Stimulated activated effector memory CD8-positive, alpha-beta T cell treated with anti-CD3 and anti-CD28 coated beads, Interleukin-12 subunit alpha, Interleukin-12 subunit beta, amount 100 ng/mL, for 72 hours (primary cell): Measurements from ENCODE around the gene NTNG1.
A peak's percentile ranks its signal among the peaks of the same experiment; 100 is the strongest.

Experiments used
- ATAC-seq: fragments of 150-1000 bp; cut with Tn5 transposase; 2 replicates; pipeline ENCODE4 v1.10.0; 2021
- DNase-seq, 2 donors: peaks; one replicate each; pipeline ENCODE4 v3.0.0; 2021 to 2022; ENCODE audit warnings: low spot score in 2 of 2
- H3K27ac Mint-ChIP-seq: one replicate; pipeline ENCODE4 v1.8.0; 2022; ENCODE audit warnings: mild to moderate bottlenecking, mixed read lengths
- H3K36me3 Mint-ChIP-seq: one replicate; pipeline ENCODE4 v1.8.0; 2022; ENCODE audit warnings: mild to moderate bottlenecking, mixed read lengths
- H3K4me1 Mint-ChIP-seq: one replicate; pipeline ENCODE4 v1.8.0; 2022; ENCODE audit warnings: mixed read lengths
- H3K4me3 Mint-ChIP-seq: one replicate; pipeline ENCODE4 v1.8.0; 2022; ENCODE audit warnings: mild to moderate bottlenecking, mixed read lengths
- H3K9me3 Mint-ChIP-seq: one replicate; pipeline ENCODE4 v1.8.0; 2022; ENCODE audit warnings: mixed read lengths

Gene NTNG1

GRCh38 chr1:107479865-107480350, 339.1 kb downstream of the NTNG1 start:
- Mint-ChIP-seq H3K27ac (no peak overlapping the region), H3K4me3 (no peak overlapping the region), H3K4me1 (peaks cover 13% of the 10 kb centered on the region), H3K36me3 (no peaks in the 10 kb centered on the region), H3K9me3 (no peaks in the 10 kb centered on the region)
- DNase-seq (no peak), ATAC-seq (no peak)

DNA sequence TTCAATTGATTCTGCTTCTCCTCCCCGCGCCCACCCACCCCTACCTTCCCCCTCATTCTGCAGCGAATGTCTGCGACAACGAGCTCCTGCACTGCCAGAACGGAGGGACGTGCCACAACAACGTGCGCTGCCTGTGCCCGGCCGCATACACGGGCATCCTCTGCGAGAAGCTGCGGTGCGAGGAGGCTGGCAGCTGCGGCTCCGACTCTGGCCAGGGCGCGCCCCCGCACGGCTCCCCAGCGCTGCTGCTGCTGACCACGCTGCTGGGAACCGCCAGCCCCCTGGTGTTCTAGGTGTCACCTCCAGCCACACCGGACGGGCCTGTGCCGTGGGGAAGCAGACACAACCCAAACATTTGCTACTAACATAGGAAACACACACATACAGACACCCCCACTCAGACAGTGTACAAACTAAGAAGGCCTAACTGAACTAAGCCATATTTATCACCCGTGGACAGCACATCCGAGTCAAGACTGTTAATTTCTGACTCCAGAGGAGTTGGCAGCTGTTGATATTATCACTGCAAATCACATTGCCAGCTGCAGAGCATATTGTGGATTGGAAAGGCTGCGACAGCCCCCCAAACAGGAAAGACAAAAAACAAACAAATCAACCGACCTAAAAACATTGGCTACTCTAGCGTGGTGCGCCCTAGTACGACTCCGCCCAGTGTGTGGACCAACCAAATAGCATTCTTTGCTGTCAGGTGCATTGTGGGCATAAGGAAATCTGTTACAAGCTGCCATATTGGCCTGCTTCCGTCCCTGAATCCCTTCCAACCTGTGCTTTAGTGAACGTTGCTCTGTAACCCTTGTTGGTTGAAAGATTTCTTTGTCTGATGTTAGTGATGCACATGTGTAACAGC, 339.9 kb downstream of the NTNG1 start:
- DNase-seq, result no peak
- no peaks in the 10 kb centered on the region for H3K36me3 Mint-ChIP-seq
- peaks cover 5% of the 10 kb centered on the region for H3K4me1 Mint-ChIP-seq
- H3K4me3 Mint-ChIP-seq, result no peak overlapping the region
- no peaks in the 10 kb centered on the region for H3K9me3 Mint-ChIP-seq
- peak; percentile 31 for ATAC-seq
- H3K27ac Mint-ChIP-seq, result no peak overlapping the region

DNA sequence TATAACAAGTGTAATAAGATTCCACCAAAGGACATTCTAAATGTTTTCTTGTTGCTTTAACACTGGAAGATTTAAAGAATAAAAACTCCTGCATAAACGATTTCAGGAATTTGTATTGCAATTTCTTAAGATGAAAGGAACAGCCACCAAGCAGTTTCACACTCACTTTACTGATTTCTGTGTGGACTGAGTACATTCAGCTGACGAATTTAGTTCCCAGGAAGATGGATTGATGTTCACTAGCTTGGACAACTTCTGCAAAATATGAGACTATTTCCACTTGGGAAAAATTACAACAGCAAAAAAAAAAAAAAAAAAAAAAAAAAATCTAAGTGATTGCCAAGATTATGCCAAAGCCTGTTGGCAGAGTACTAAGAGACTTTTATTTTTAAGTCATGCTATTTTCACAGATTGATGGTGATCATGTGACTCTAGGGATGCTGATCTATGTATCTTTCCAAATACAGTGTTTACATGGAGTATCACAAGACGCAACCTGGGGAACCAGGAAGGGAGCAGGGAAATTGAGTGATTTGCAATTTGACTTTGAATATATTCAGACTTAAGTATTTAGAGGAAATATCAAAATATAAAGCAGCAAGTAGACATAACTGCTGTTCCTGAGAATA, 341.0 kb downstream of the NTNG1 start:
- no peaks in the 10 kb centered on the region for H3K36me3 Mint-ChIP-seq
- H3K9me3 Mint-ChIP-seq, result no peaks in the 10 kb centered on the region
- ATAC-seq (no peak), DNase-seq (no peak)
- peaks cover 5% of the 10 kb centered on the region for H3K4me1 Mint-ChIP-seq
- no peak overlapping the region for H3K27ac Mint-ChIP-seq
- H3K4me3 Mint-ChIP-seq, result no peak overlapping the region

GRCh38 chr1:107483949-107484348, 343.1 kb downstream of the NTNG1 start:
- H3K4me3 Mint-ChIP-seq, result no peak overlapping the region
- no peak overlapping the region for H3K27ac Mint-ChIP-seq
- no peak for DNase-seq
- no peaks in the 10 kb centered on the region for H3K36me3 Mint-ChIP-seq
- no peaks in the 10 kb centered on the region for H3K9me3 Mint-ChIP-seq
- no peak for ATAC-seq
- H3K4me1 Mint-ChIP-seq, result peaks cover 5% of the 10 kb centered on the region

DNA sequence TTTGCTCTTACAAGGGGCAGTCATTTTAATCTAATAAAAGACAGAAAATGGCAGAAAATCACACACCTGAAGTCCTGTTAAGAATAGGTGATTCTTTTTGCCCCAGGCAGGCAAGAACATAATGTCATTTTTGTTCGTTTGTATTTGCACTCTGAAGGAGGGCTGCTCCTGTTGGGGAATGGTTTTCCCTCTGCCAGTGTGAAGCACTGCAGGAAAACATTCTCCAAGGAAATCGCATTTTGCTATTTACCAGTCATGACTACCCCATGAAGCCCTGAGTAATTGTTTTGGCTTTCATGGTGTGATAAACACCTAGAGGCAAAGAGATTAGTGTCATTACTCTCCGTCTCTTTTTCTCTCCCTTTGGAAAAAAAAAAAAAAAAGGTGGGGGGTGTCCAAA, 345.5 kb downstream of the NTNG1 start:
- Mint-ChIP-seq H3K36me3 (no peaks in the 10 kb centered on the region), H3K4me3 (no peak overlapping the region), H3K27ac (no peak overlapping the region), H3K9me3 (no peaks in the 10 kb centered on the region), H3K4me1 (no peaks in the 10 kb centered on the region)
- no peak for DNase-seq
- ATAC-seq, result no peak

GRCh38 chr1:107487506-107487905, 346.7 kb downstream of the NTNG1 start:
- Mint-ChIP-seq H3K27ac (no peak overlapping the region), H3K9me3 (no peaks in the 10 kb centered on the region), H3K4me3 (no peak overlapping the region), H3K4me1 (no peaks in the 10 kb centered on the region), H3K36me3 (no peaks in the 10 kb centered on the region)
- DNase-seq (no peak), ATAC-seq (no peak)

- no peak for DNase-seq
- Mint-ChIP-seq H3K36me3 (no peaks in the 10 kb centered on the region), H3K4me1 (no peaks in the 10 kb centered on the region), H3K27ac (no peak overlapping the region), H3K4me3 (no peak overlapping the region), H3K9me3 (no peaks in the 10 kb centered on the region)
- ATAC-seq, result peak; percentile 52
Observed at GRCh38 chr1:107491582-107491981, 350.7 kb downstream of the NTNG1 start.

DNA sequence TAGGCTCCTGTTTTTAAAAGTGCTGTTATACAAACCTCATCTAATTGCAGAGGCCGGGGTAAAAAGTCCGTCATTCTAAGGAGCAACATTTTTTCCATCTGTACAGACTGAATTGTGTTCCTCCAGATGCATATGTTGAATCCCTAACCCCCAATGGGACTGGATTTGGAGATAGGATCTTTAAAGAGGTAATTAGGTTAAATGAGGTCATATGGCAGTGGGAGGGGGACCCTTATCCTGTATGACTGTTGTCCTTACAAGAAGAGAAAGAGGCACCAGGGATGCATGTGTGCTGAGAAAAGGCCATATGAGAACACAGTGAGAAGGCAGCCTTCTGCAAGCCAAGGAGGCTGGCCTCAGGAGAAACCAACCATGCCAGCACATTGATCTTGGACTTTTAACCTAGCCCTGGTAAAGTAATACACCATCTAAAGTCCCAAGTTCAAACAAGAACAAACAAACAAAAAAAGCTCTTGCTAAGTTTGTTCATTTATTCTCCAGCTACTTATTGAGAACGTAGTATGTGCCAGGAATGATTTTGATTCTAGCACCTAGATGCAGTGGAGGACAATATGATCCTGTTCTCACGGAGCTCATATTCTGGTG, 352.4 kb downstream of the NTNG1 start:
- ATAC-seq, result no peak

GRCh38 chr1:107494061-107494460, 353.2 kb downstream of the NTNG1 start:
- H3K4me1 Mint-ChIP-seq, result no peaks in the 10 kb centered on the region
- no peak overlapping the region for H3K27ac Mint-ChIP-seq
- ATAC-seq (no peak), DNase-seq (no peak)
- no peak overlapping the region for H3K4me3 Mint-ChIP-seq
- no peaks in the 10 kb centered on the region for H3K9me3 Mint-ChIP-seq
- H3K36me3 Mint-ChIP-seq, result no peaks in the 10 kb centered on the region

More for the DNA sequence above, 352.4 kb downstream of the NTNG1 start:
- no peak for DNase-seq
- Mint-ChIP-seq H3K27ac (no peak overlapping the region), H3K4me1 (no peaks in the 10 kb centered on the region), H3K9me3 (no peaks in the 10 kb centered on the region), H3K4me3 (no peak overlapping the region), H3K36me3 (no peaks in the 10 kb centered on the region)

- peaks cover 9% of the 10 kb centered on the region for H3K4me1 Mint-ChIP-seq
- H3K9me3 Mint-ChIP-seq, result no peaks in the 10 kb centered on the region
- H3K36me3 Mint-ChIP-seq, result no peaks in the 10 kb centered on the region
- ATAC-seq (no peak), DNase-seq (no peak)
- H3K27ac Mint-ChIP-seq, result no peak overlapping the region
- H3K4me3 Mint-ChIP-seq, result no peak overlapping the region
Observed at GRCh38 chr1:107496002-107496401, 355.2 kb downstream of the NTNG1 start.

GRCh38 chr1:107499139-107499744, 358.4 kb downstream of the NTNG1 start:
- ATAC-seq, result peak; percentile 71
- H3K9me3 Mint-ChIP-seq, result no peaks in the 10 kb centered on the region
- H3K4me1 Mint-ChIP-seq, result peaks cover 9% of the 10 kb centered on the region
- no peak overlapping the region for H3K4me3 Mint-ChIP-seq
- H3K27ac Mint-ChIP-seq, result no peak overlapping the region
- no peaks in the 10 kb centered on the region for H3K36me3 Mint-ChIP-seq
- no peak for DNase-seq

DNA sequence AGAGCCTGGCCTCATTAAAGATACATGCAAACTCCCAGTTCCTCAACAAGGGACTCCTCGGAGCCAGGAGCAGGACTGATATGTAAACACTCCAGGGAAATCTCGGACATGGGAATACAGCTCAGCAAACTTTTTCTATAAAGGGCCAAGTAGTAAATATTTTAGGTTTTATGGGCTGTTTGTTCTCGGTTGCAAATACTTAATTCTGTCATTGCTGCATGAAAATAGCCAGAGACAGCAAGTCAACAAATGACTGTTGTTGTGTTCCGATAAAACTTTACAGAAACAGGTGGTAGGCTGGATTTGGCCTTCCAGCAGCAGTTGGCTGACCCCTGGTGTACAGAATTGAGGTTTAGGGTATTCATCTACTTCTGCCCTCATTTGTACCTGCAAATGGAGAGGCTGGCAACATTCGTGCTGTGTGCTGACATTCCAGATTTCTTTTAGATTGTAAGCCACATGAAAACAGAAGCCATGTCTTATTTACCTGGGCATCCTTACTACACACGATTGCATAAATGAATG, 360.3 kb downstream of the NTNG1 start:
- no peaks in the 10 kb centered on the region for H3K36me3 Mint-ChIP-seq
- DNase-seq (no peak), ATAC-seq (no peak)
- H3K9me3 Mint-ChIP-seq, result no peaks in the 10 kb centered on the region
- no peak overlapping the region for H3K27ac Mint-ChIP-seq
- peaks cover 9% of the 10 kb centered on the region for H3K4me1 Mint-ChIP-seq
- no peak overlapping the region for H3K4me3 Mint-ChIP-seq

- DNase-seq (no peak), ATAC-seq (no peak)
- Mint-ChIP-seq H3K4me3 (no peak overlapping the region), H3K9me3 (peaks cover 5% of the 10 kb centered on the region), H3K27ac (no peak overlapping the region), H3K4me1 (no peaks in the 10 kb centered on the region), H3K36me3 (no peaks in the 10 kb centered on the region)
Observed at GRCh38 chr1:107510347-107510746, 369.5 kb downstream of the NTNG1 start.

GRCh38 chr1:107512836-107513235, 372.0 kb downstream of the NTNG1 start:
- DNase-seq, result no peak
- Mint-ChIP-seq H3K4me3 (no peak overlapping the region), H3K9me3 (peaks cover 5% of the 10 kb centered on the region), H3K36me3 (no peaks in the 10 kb centered on the region), H3K27ac (no peak overlapping the region), H3K4me1 (no peaks in the 10 kb centered on the region)
- ATAC-seq, result no peak

GRCh38 chr1:107514841-107515240, 374.0 kb downstream of the NTNG1 start:
- ATAC-seq, result no peak
- H3K27ac Mint-ChIP-seq, result no peak overlapping the region

More at GRCh38 chr1:107514841-107515240, 374.0 kb downstream of the NTNG1 start:
- no peaks in the 10 kb centered on the region for H3K4me1 Mint-ChIP-seq
- peaks cover 2% of the 10 kb centered on the region for H3K9me3 Mint-ChIP-seq
- no peak for DNase-seq
- H3K36me3 Mint-ChIP-seq, result no peaks in the 10 kb centered on the region
- no peak overlapping the region for H3K4me3 Mint-ChIP-seq
